ENCODE results near the gene ADNP2. TPM values are rescaled to one million over a fixed set of nuclear protein-coding genes. Genes with fewer than 3 reads are reported as not detected.

ADNP2 gene
- total and polyA plus RNA-seq, 2 donors (not counting 3 experiments of a cell fraction or from before 2014, with no cell fraction given): 10.2 to 20.6 TPM

GRCh38 chr18:80173060-80173459 lies 64.0 kb downstream of the ADNP2 start:
- H3K27me3 ChIP-seq (ENCODE audit: control insufficient read depth in 2 of 2, insufficient read depth in 2 of 2, low read length in 2 of 2): no peaks in the 10 kb centered on the region
- H3K27ac ChIP-seq (ENCODE audit: insufficient read depth, low read depth, low read length): no peak overlapping the region
- H3K4me3 ChIP-seq (replicated peaks in 1 of 3; ENCODE audit: insufficient read depth in 1 of 3, low read depth in 1 of 3, low read length in 3 of 3): no peak overlapping the region
- H4K20me1 ChIP-seq (replicated peaks; ENCODE audit: control insufficient read depth, extremely low read depth, insufficient read depth, low read length): no peaks in the 10 kb centered on the region
- ChIA-PET CTCF (no interaction called here), POLR2A (no interaction called here)
- no peak overlapping the region for H3K4me2 ChIP-seq (ENCODE audit: insufficient read depth, low read length)
- BruUV-seq (replicated peaks): no TSS peak
- no peak for TF ChIP-seq GATA2 (IDR thresholded peaks at IDR 0.05; ENCODE audit: insufficient read depth, insufficient read length, low read depth, low read length)
- TF ChIP-seq POLR2AphosphoS5 (IDR thresholded peaks at IDR 0.05; ENCODE audit: insufficient read depth, low read depth, low read length): no peak
- no peak for TF ChIP-seq MAX (IDR thresholded peaks at IDR 0.05; ENCODE audit: insufficient read depth, insufficient read length)
- H3K4me1 ChIP-seq (ENCODE audit: control insufficient read depth, extremely low read depth, insufficient read depth, low read length): no peaks in the 10 kb centered on the region
- no peaks in the 10 kb centered on the region for H3K9me1 ChIP-seq (replicated peaks; ENCODE audit: control insufficient read depth, extremely low read depth, insufficient read depth, low read length)
- H2AFZ ChIP-seq (ENCODE audit: low read depth, low read length): no peak overlapping the region
- no peaks in the 10 kb centered on the region for H3K36me3 ChIP-seq (ENCODE audit: control insufficient read depth in 2 of 2, extremely low read depth in 1 of 2, insufficient read depth in 2 of 2, low read length in 2 of 2)
- H3K79me2 ChIP-seq (ENCODE audit: control insufficient read depth, insufficient read depth, low read length): no peaks in the 10 kb centered on the region
- H3K9me3 ChIP-seq (replicated peaks; ENCODE audit: control insufficient read depth, insufficient read depth, low read length): no peaks in the 10 kb centered on the region
- DNase-seq (ENCODE audit: low read depth, low spot score) (no peak), FAIRE-seq (no peak)
- intact Hi-C loops (cut with micrococcal nuclease) (no loop called here), dilution Hi-C loops (cut with MboI; ENCODE audit: extremely low pct_ligation_motif_present, low sequenced_read_pairs) (no loop called here)
- H3K9ac ChIP-seq (replicated peaks; ENCODE audit: extremely low read depth, insufficient read depth, low read length): no peak overlapping the region

GRCh38 chr18:80175451-80176204 lies 66.6 kb downstream of the ADNP2 start:
- FAIRE-seq: no peak
- POLR2A ChIA-PET: no interaction called here
- dilution Hi-C loops (cut with MboI; ENCODE audit: extremely low pct_ligation_motif_present, low sequenced_read_pairs): no loop called here

More at GRCh38 chr18:80175451-80176204, 66.6 kb downstream of the ADNP2 start:
- DNase-seq (ENCODE audit: low read depth, low spot score): no peak
- TF ChIP-seq EZH2 (IDR thresholded peaks at IDR 0.05; ENCODE audit: borderline replicate concordance, low read depth, low read length, severe bottlenecking) (no peak), FOS (IDR thresholded peaks at IDR 0.05; ENCODE audit: borderline replicate concordance, insufficient read depth, low read length) (no peak), JUN (IDR thresholded peaks at IDR 0.05; ENCODE audit: borderline replicate concordance, insufficient read depth, insufficient read length, low read depth) (no peak), MYC (IDR thresholded peaks at IDR 0.05; ENCODE audit: low read depth, low read length) (no peak), GATA2 (IDR thresholded peaks at IDR 0.05; ENCODE audit: insufficient read depth, insufficient read length, low read depth, low read length) (no peak), CTCF (IDR thresholded peaks at IDR 0.05; ENCODE audit: extremely low read depth in 1 of 2, insufficient read depth in 1 of 2, low read depth in 1 of 2, low read length in 2 of 2) (no peak), MAX (IDR thresholded peaks at IDR 0.05; ENCODE audit: insufficient read depth, insufficient read length) (no peak), POLR2AphosphoS5 (IDR thresholded peaks at IDR 0.05; ENCODE audit: insufficient read depth, low read depth, low read length) (no peak), POLR2A (IDR thresholded peaks at IDR 0.05; ENCODE audit: low read depth, low read length) (no peak)
- Histone ChIP-seq H4K20me1 (replicated peaks; ENCODE audit: control insufficient read depth, extremely low read depth, insufficient read depth, low read length) (no peaks in the 10 kb centered on the region), H3K4me1 (ENCODE audit: control insufficient read depth, extremely low read depth, insufficient read depth, low read length) (no peaks in the 10 kb centered on the region), H3K79me2 (ENCODE audit: control insufficient read depth, insufficient read depth, low read length) (no peaks in the 10 kb centered on the region), H3K27ac (ENCODE audit: insufficient read depth, low read depth, low read length) (no peak overlapping the region), H3K4me3 (replicated peaks in 1 of 3; ENCODE audit: insufficient read depth in 1 of 3, low read depth in 1 of 3, low read length in 3 of 3) (no peak overlapping the region), H2AFZ (ENCODE audit: low read depth, low read length) (no peak overlapping the region), H3K36me3 (ENCODE audit: control insufficient read depth in 2 of 2, extremely low read depth in 1 of 2, insufficient read depth in 2 of 2, low read length in 2 of 2) (no peaks in the 10 kb centered on the region), H3K27me3 (ENCODE audit: control insufficient read depth in 2 of 2, insufficient read depth in 2 of 2, low read length in 2 of 2) (no peaks in the 10 kb centered on the region), H3K9me1 (replicated peaks; ENCODE audit: control insufficient read depth, extremely low read depth, insufficient read depth, low read length) (no peaks in the 10 kb centered on the region), H3K9me3 (replicated peaks; ENCODE audit: control insufficient read depth, insufficient read depth, low read length) (no peaks in the 10 kb centered on the region), H3K9ac (replicated peaks; ENCODE audit: extremely low read depth, insufficient read depth, low read length) (no peak overlapping the region), H3K4me2 (ENCODE audit: insufficient read depth, low read length) (no peak overlapping the region)
- CTCF ChIA-PET: interaction anchor here (1.0 kb wide), 1 partner anchor 24 kb away, joined by 3 read pairs; no protein-coding TSS in a partner anchor
- intact Hi-C loops (cut with micrococcal nuclease): no loop called here
- no TSS peak for BruUV-seq (replicated peaks)
